ENCODE data around the gene EHBP1. TPM values are rescaled to one million over a fixed set of nuclear protein-coding genes. Genes with fewer than 3 reads are reported as not detected.
"Not testable (repeated sequence)": the region's sequence is repeated elsewhere in the genome, so short reads cannot be mapped to it uniquely, and the experiment has no call there.

EHBP1 gene
- total and polyA plus RNA-seq, 8 donors = 10.2 to 142 (median 37.9) TPM

GRCh38 chr2:63064661-63065060, 359.1 kb downstream of the EHBP1 start:
- intact Hi-C loops (cut with DNase I; ENCODE audit: low total_unique reads) = no loop called here
- Histone ChIP-seq H3K4me1 (peaks cover 2 to 5% (median 3%) of the 10 kb centered on the region in 4 donors), H3K36me3 (no peaks in the 10 kb centered on the region), H3K27ac (no peak overlapping the region), H3K27me3 (peaks cover 11 to 96% (median 43%) of the 10 kb centered on the region in 3 donors), H3K4me3 (no peak overlapping the region), H3K9me3 (peaks cover 0 to 8% (median 4%) of the 10 kb centered on the region in 4 donors)
- DNase-seq = no peak
- WGBS, 5 donors = 67 to 77% (median 70%) methylated on average over 4 of the region's 4 CpGs
- no peak for TF ChIP-seq CTCF (IDR thresholded peaks at IDR 0.05)
- no peak for TF ChIP-seq POLR2AphosphoS5 (IDR thresholded peaks at IDR 0.05)
- TF ChIP-seq EP300 (IDR thresholded peaks at IDR 0.05) = no peak
- TF ChIP-seq POLR2A (IDR thresholded peaks at IDR 0.05) = no peak

GRCh38 chr2:63066265-63066664, 360.8 kb downstream of the EHBP1 start:
- no peak overlapping the region for H3K4me3 ChIP-seq
- H3K27ac ChIP-seq = no peak overlapping the region
- H3K36me3 ChIP-seq = no peaks in the 10 kb centered on the region
- 52 to 63% (median 57%) methylated on average over 3 of the region's 3 CpGs for WGBS, 5 donors
- TF ChIP-seq EP300 (IDR thresholded peaks at IDR 0.05) (no peak), POLR2AphosphoS5 (IDR thresholded peaks at IDR 0.05) (no peak)
- intact Hi-C loops (cut with DNase I; ENCODE audit: low total_unique reads) = no loop called here
- no peaks in the 10 kb centered on the region for H3K4me1 ChIP-seq
- no peak for DNase-seq
- peaks cover 4 to 92% (median 27%) of the 10 kb centered on the region in 3 donors for H3K27me3 ChIP-seq
- H3K9me3 ChIP-seq = peaks cover 0 to 4% (median 0%) of the 10 kb centered on the region in 4 donors

- H3K27ac ChIP-seq = no peak overlapping the region
- H3K36me3 ChIP-seq = no peaks in the 10 kb centered on the region
- peaks cover 4 to 86% (median 21%) of the 10 kb centered on the region in 3 donors for H3K27me3 ChIP-seq
- intact Hi-C loops (cut with DNase I; ENCODE audit: low total_unique reads) = no loop called here
- DNase-seq = no peak
- 83 to 94% (median 89%) methylated on average over 2 of the region's 2 CpGs for WGBS, 5 donors
- no peaks in the 10 kb centered on the region for H3K4me1 ChIP-seq
- H3K9me3 ChIP-seq = peaks cover 0 to 4% (median 0%) of the 10 kb centered on the region in 4 donors
- TF ChIP-seq POLR2AphosphoS5 (IDR thresholded peaks at IDR 0.05) = no peak
- TF ChIP-seq EP300 (IDR thresholded peaks at IDR 0.05) = no peak
- no peak for TF ChIP-seq CTCF (IDR thresholded peaks at IDR 0.05)
- no peak for TF ChIP-seq POLR2A (IDR thresholded peaks at IDR 0.05)
- no peak overlapping the region for H3K4me3 ChIP-seq
Observed at GRCh38 chr2:63066838-63067237, 361.3 kb downstream of the EHBP1 start.

GRCh38 chr2:63071664-63072063, 366.2 kb downstream of the EHBP1 start:
- intact Hi-C loops (cut with DNase I; ENCODE audit: low total_unique reads) = no loop called here
- Histone ChIP-seq H3K4me1 (no peaks in the 10 kb centered on the region), H3K27me3 (peaks cover 2 to 48% (median 5%) of the 10 kb centered on the region in 3 donors), H3K27ac (no peak overlapping the region), H3K36me3 (no peaks in the 10 kb centered on the region), H3K4me3 (no peak overlapping the region), H3K9me3 (no peaks in the 10 kb centered on the region)
- TF ChIP-seq EP300 (IDR thresholded peaks at IDR 0.05) (no peak), CTCF (IDR thresholded peaks at IDR 0.05) (no peak), POLR2A (IDR thresholded peaks at IDR 0.05) (no peak), POLR2AphosphoS5 (IDR thresholded peaks at IDR 0.05) (no peak)
- WGBS, 5 donors = 78 to 89% (median 84%) methylated on average over 2 of the region's 2 CpGs
- DNase-seq = no peak

GRCh38 chr2:63073994-63074393, 368.5 kb downstream of the EHBP1 start:
- TF ChIP-seq POLR2AphosphoS5 (IDR thresholded peaks at IDR 0.05) (no peak), EP300 (IDR thresholded peaks at IDR 0.05) (no peak)
- H3K27me3 ChIP-seq = peaks cover 0 to 28% (median 0%) of the 10 kb centered on the region in 3 donors
- H3K4me1 ChIP-seq = no peaks in the 10 kb centered on the region
- H3K36me3 ChIP-seq = no peaks in the 10 kb centered on the region
- H3K9me3 ChIP-seq = no peaks in the 10 kb centered on the region
- 81 to 87% (median 84%) methylated on average over 3 of the region's 3 CpGs for WGBS, 5 donors
- no peak overlapping the region for H3K27ac ChIP-seq
- no peak overlapping the region for H3K4me3 ChIP-seq
- DNase-seq = no peak
- intact Hi-C loops (cut with DNase I; ENCODE audit: low total_unique reads) = no loop called here

- H3K4me3 ChIP-seq; intact Hi-C loops (cut with DNase I; ENCODE audit: low total_unique reads); DNase-seq: not testable (repeated sequence)
Observed at GRCh38 chr2:63074399-63074798, 368.9 kb downstream of the EHBP1 start.

More at GRCh38 chr2:63074399-63074798, 368.9 kb downstream of the EHBP1 start:
- not testable (repeated sequence) for H3K27ac ChIP-seq, H3K36me3 ChIP-seq, H3K4me1 ChIP-seq, H3K9me3 ChIP-seq
- WGBS, 5 donors = 86 to 94% (median 92%) methylated on average over 4 of the region's 4 CpGs
- peaks cover 0 to 25% (median 0%) of the 10 kb centered on the region in 3 donors for H3K27me3 ChIP-seq

All from stomach (tissue), 9 donors.